Esophagus muscularis mucosa (tissue), 4 donors: ENCODE results near the gene ZNF726. TPM values are rescaled to one million over a fixed set of nuclear protein-coding genes. Genes with fewer than 3 reads are reported as not detected.
A peak's percentile ranks its signal among the peaks of the same experiment; 100 is the strongest.
"Not testable (repeated sequence)": the region's sequence is repeated elsewhere in the genome, so short reads cannot be mapped to it uniquely, and the experiment has no call there.

Experiments used
- DNase-seq: peaks from one replicate; pipeline ENCODE4 v3.0.0-alpha.2; 2017; ENCODE audit errors: extremely low spot score
- H3K27ac ChIP-seq, 4 donors: fragments of 200-600 bp; sonication (generic); replicated peaks in 1 of 4; 1 replicate in 3 of 4; 2 replicates in 1 of 4; pipeline ENCODE4 v1.5.1; 2016 to 2019; ENCODE audit warnings: mild to moderate bottlenecking in 1 of 4
- H3K27me3 ChIP-seq, 4 donors: fragments of 200-600 bp; sonication (generic); one replicate each; pipeline versions ENCODE4 v1.5.1 to v1.6.0; 2016 to 2019
- H3K36me3 ChIP-seq, 4 donors: fragments of 200-600 bp; sonication (generic); one replicate each; pipeline ENCODE4 v1.5.1; 2016 to 2019
- H3K4me1 ChIP-seq, 4 donors: fragments of 200-600 bp; sonication (generic); one replicate each; pipeline ENCODE4 v1.5.1; 2016 to 2019
- H3K4me3 ChIP-seq, 4 donors: fragments of 200-600 bp; sonication (generic); 1 replicate in 2 of 4; 2 replicates in 2 of 4; pipeline ENCODE4 v1.5.1; 2016 to 2019; ENCODE audit warnings: mild to moderate bottlenecking in 4 of 4, moderate library complexity in 1 of 4
- H3K9me3 ChIP-seq, 4 donors: fragments of 200-600 bp; sonication (generic); 1 replicate in 3 of 4; 2 replicates in 1 of 4; pipeline ENCODE4 v1.5.1; 2016 to 2019
- EP300 ChIP-seq: sonication (generic); formaldehyde crosslinking; IDR thresholded peaks from one replicate; pipeline ENCODE4 v1.6.1; 2017; ENCODE audit warnings: antibody characterized with exemption
- POLR2A ChIP-seq: fragments of 450-650 bp; IDR thresholded peaks from one replicate; pipeline ENCODE4 v1.6.1; 2017; ENCODE audit warnings: antibody characterized with exemption, moderate library complexity, mild to moderate bottlenecking, low read depth
- POLR2AphosphoS5 ChIP-seq, 2 donors: sonication (generic); formaldehyde crosslinking; IDR thresholded peaks; one replicate each; pipeline ENCODE4 v1.6.1; 2017; ENCODE audit warnings: antibody characterized with exemption in 2 of 2
- WGBS: methylation state at CpG from one replicate; pipeline ENCODE4 v1.1.5; 2018; 5-methylcytosine and 5-hydroxymethylcytosine counted together
- intact Hi-C: fragments of 100-400 bp; cut with DNase I; formaldehyde crosslinking; loops from one replicate; pipeline ENCODE4 v1.15.1; 2023
- total RNA-seq, 4 donors: library from RNA; depleted of rRNA; stranded (reverse); fragments of >200 nt; gene quantifications; one replicate each; pipeline versions ENCODE4 v1.1.0 to v1.2.1, GENCODE V29; 2016
- TF ChIP-seq, protein P1 (sequence below), 3 experiments: fragments of 200-600 bp in 2 of 3; fragments of 450-650 bp in 1 of 3; sonication (generic) in 2 of 3; IDR thresholded peaks; one replicate each; pipeline ENCODE4 v1.5.1; 2017 to 2019; ENCODE audit warnings: antibody characterized with exemption in 3 of 3, mild to moderate bottlenecking in 2 of 3, moderate library complexity in 1 of 3

Gene ZNF726
- total RNA-seq, 4 donors from 2014 or later: 0.32 to 0.80 (median 0.37) TPM

DNA sequence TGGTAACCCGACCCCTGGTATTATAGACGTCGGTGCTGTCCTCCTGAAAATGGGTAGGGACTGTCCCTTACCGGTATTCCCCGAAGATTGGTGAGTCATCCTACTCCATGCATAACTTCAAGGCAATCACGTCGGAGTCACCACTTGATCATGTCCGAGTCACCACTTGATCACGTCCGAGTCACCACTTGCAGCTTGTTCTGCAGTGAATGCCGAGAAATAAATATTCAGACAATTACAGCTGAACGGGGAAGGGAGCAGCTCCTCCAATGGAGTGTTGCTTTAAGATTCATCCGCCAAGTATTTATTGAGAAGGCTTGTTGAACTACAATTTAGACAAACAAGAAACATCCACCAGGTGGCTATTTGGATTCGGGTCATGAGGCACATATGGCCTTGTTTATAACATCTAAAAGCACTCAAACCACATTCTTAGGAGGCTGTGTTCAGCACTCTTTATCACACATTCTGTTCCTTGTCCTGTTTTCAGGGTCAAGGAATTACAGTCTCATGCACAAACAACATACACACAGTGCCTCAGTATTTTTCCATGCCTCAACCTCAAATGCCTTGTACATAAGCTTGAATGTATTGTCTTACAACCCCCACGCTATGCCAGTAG, 43.1 kb downstream of the ZNF726 start:
- 87% methylated on average over 15 of the region's 15 CpGs for WGBS
- Histone ChIP-seq H3K27me3 (no peaks in the 10 kb centered on the region), H3K4me3 (no peak overlapping the region), H3K4me1 (no peaks in the 10 kb centered on the region), H3K27ac (no peak overlapping the region), H3K9me3 (no peaks in the 10 kb centered on the region), H3K36me3 (no peaks in the 10 kb centered on the region)
- intact Hi-C loops: no loop called here
- TF ChIP-seq, protein P1, sequence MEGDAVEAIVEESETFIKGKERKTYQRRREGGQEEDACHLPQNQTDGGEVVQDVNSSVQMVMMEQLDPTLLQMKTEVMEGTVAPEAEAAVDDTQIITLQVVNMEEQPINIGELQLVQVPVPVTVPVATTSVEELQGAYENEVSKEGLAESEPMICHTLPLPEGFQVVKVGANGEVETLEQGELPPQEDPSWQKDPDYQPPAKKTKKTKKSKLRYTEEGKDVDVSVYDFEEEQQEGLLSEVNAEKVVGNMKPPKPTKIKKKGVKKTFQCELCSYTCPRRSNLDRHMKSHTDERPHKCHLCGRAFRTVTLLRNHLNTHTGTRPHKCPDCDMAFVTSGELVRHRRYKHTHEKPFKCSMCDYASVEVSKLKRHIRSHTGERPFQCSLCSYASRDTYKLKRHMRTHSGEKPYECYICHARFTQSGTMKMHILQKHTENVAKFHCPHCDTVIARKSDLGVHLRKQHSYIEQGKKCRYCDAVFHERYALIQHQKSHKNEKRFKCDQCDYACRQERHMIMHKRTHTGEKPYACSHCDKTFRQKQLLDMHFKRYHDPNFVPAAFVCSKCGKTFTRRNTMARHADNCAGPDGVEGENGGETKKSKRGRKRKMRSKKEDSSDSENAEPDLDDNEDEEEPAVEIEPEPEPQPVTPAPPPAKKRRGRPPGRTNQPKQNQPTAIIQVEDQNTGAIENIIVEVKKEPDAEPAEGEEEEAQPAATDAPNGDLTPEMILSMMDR (IDR thresholded peaks at IDR 0.05): no peak
- TF ChIP-seq POLR2AphosphoS5 (IDR thresholded peaks at IDR 0.05): no peak
- TF ChIP-seq EP300: no peak
- no peak for TF ChIP-seq POLR2A
- DNase-seq: no peak

DNA sequence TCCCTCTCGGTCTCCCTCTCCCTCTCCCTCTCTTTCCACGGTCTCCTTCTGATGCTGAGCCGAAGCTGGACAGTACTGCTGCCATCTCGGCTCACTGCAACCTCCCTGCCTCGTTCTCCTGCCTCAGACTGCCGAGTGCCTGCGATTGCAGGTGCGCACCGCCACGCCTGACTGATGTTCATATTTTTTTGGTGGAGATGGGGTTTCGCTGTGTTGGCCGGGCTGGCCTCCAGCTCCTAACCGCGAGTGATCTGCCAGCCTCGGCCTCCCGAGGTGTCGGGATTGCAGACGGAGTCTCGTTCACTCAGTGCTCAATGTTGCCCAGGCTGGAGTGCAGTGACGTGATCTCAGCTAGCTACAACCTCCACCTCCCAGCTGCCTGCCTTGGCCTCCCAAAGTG, 48.7 kb downstream of the ZNF726 start:
- H3K27ac ChIP-seq, H3K4me1 ChIP-seq, intact Hi-C loops, H3K9me3 ChIP-seq, H3K36me3 ChIP-seq, H3K27me3 ChIP-seq, H3K4me3 ChIP-seq, DNase-seq: not testable (repeated sequence)
- 95% methylated on average over 18 of the region's 20 CpGs for WGBS

DNA sequence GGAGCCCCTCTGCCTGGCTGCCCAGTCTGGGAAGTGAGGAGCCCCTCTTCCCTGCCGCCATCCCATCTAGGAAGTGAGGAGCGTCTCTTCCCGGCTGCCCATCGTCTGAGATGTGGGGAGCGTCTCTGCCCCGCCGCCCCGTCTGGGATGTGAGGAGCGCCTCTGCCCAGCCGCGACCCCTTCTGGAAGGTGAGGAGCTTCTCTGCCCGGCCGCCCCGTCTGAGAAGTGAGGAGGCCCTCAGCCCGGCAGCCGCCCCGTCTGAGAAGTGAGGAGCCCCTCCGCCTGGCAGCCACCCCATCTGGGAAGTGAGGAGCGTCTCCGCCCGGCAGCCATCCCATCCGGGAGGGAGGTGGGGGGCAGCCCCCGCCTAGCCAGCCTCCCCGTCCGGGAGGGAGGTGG, 49.2 kb downstream of the ZNF726 start:
- DNase-seq, H3K4me1 ChIP-seq, H3K9me3 ChIP-seq, H3K27ac ChIP-seq, intact Hi-C loops, H3K36me3 ChIP-seq, H3K4me3 ChIP-seq: not testable (repeated sequence)
- H3K27me3 ChIP-seq: peaks cover 0 to 13% (median 0%) of the 10 kb centered on the region in 4 donors
- WGBS: 96% methylated on average over 14 of the region's 25 CpGs

DNA sequence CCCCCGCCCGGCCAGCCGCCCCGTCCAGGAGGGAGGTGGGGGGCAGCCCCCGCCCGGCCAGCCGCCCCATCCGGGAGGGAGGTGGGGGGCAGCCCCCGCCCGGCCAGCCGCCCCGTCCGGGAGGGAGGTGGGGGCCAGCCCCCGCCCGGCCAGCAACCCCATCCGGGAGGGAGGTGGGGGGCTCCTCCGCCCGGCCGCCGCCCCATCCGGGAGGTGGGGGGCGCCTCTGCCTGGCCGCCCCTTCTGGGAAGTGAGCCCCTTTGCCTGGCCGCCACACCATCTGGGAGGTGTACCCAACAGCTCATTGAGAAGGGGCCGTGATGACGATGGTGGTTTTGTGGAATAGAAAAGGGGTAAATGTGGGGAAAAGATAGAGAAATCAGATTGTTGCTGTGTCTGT, 49.6 kb downstream of the ZNF726 start:
- DNase-seq, H3K9me3 ChIP-seq, H3K36me3 ChIP-seq, H3K27ac ChIP-seq, intact Hi-C loops, H3K4me1 ChIP-seq, H3K4me3 ChIP-seq: not testable (repeated sequence)
- peaks cover 0 to 18% (median 0%) of the 10 kb centered on the region in 4 donors for H3K27me3 ChIP-seq
- 87% methylated on average over 3 of the region's 26 CpGs for WGBS

DNA sequence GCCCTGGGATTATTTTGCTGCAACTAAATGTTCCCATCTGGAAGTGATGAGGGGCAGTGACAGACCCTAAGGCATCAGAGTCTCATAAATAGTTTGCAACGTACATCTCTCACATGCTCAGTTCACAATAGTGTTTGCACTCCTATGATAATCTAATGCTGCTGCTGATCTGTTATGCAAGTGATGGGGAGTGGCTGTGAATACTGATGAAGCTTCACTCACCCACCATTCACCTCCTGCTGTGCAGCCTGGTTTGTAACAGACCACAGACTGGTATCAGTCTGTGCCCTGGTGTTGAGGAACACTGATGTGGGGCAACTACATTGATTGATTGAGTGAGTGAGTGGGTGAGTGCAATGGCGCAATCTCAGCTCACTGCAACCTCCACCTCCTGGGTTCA, 54.9 kb downstream of the ZNF726 start:
- DNase-seq: peak; percentile 14
- WGBS: 73% methylated on average over 2 of the region's 2 CpGs
- H3K36me3 ChIP-seq: no peaks in the 10 kb centered on the region
- intact Hi-C loops: loop anchor here (5.0 kb wide), 1 partner anchor 97 kb away; no protein-coding TSS in a partner anchor
- TF ChIP-seq POLR2A (no peak), EP300 (no peak), POLR2AphosphoS5 (IDR thresholded peaks at IDR 0.05) (no peak)
- TF ChIP-seq, protein P1 (IDR thresholded peaks at IDR 0.05): no peak
- peaks cover 0 to 14% (median 6%) of the 10 kb centered on the region in 4 donors for H3K4me1 ChIP-seq
- H3K27ac ChIP-seq: no peak overlapping the region
- peaks cover 0 to 47% (median 14%) of the 10 kb centered on the region in 4 donors for H3K27me3 ChIP-seq
- no peaks in the 10 kb centered on the region for H3K9me3 ChIP-seq
- no peak overlapping the region for H3K4me3 ChIP-seq

DNA sequence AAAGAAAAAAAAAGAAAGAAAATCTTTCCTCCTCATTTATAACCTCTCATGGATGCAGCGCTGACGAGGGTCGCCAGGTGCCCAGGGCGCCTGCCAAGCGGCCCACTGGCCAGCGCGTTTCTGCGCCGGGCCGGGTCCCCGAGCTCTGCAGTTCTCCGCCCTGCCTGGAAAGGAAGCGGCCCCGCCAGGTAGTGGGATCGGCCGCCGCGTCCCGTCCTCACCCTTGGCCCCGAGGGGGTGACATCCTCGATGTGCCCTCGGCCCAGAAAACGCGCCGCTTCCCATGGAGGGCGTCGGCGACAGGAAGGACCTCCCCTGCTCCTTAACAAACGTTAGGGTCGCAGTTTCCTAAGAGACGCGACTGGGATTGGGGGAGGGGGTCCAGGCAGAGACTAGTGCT, 56.9 kb downstream of the ZNF726 start:
- intact Hi-C loops: no loop called here
- peaks cover 0 to 46% (median 14%) of the 10 kb centered on the region in 4 donors for H3K27me3 ChIP-seq
- H3K4me1 ChIP-seq: peaks cover 0 to 14% (median 6%) of the 10 kb centered on the region in 4 donors
- no peaks in the 10 kb centered on the region for H3K36me3 ChIP-seq
- no peaks in the 10 kb centered on the region for H3K9me3 ChIP-seq
- WGBS: 1% methylated on average over 28 of the region's 32 CpGs
- H3K4me3 ChIP-seq: peak overlapping the region in 3 of 4 donors; percentile 16 to 25 (median 24)
- H3K27ac ChIP-seq: no peak overlapping the region
- no peak for DNase-seq
- TF ChIP-seq EP300: no peak
- TF ChIP-seq, protein P1 (IDR thresholded peaks at IDR 0.05): no peak
- no peak for TF ChIP-seq POLR2AphosphoS5 (IDR thresholded peaks at IDR 0.05)
- no peak for TF ChIP-seq POLR2A
